ENCODE measurements around the gene ARHGAP24.
"Not testable (repeated sequence)": the region's sequence is repeated elsewhere in the genome, so short reads cannot be mapped to it uniquely, and the experiment has no call there.

The ARHGAP24 gene

GRCh38 chr4:85482010-85482738 is 7.2 kb downstream of the ARHGAP24 start:
- no peak for DNase-seq (ENCODE audit: low spot score)

- DNase-seq (ENCODE audit: low spot score): no peak
Observed at GRCh38 chr4:85486425-85487086, 11.6 kb downstream of the ARHGAP24 start.

- no peak for DNase-seq (ENCODE audit: low spot score)
Observed at GRCh38 chr4:85488416-85488815, 13.5 kb downstream of the ARHGAP24 start.

- peak; percentile 33 for DNase-seq (ENCODE audit: low spot score)
Observed at GRCh38 chr4:85489273-85489981, 14.5 kb downstream of the ARHGAP24 start.

GRCh38 chr4:85491527-85491926 is 16.6 kb downstream of the ARHGAP24 start:
- no peak for DNase-seq (ENCODE audit: low spot score)

GRCh38 chr4:85492336-85492735 is 17.4 kb downstream of the ARHGAP24 start:
- DNase-seq (ENCODE audit: low spot score): no peak

- DNase-seq (ENCODE audit: low spot score): no peak
Observed at GRCh38 chr4:85495621-85496020, 20.7 kb downstream of the ARHGAP24 start.

GRCh38 chr4:85496126-85496849 is 21.3 kb downstream of the ARHGAP24 start:
- DNase-seq (ENCODE audit: low spot score): no peak

GRCh38 chr4:85496933-85497332 is 22.0 kb downstream of the ARHGAP24 start:
- no peak for DNase-seq (ENCODE audit: low spot score)

- peak; percentile 66 for DNase-seq (ENCODE audit: low spot score)
Observed at GRCh38 chr4:85498068-85498733, 23.3 kb downstream of the ARHGAP24 start.

- no peak for DNase-seq (ENCODE audit: low spot score)
Observed at GRCh38 chr4:85499573-85499972, 24.6 kb downstream of the ARHGAP24 start.

- no peak for DNase-seq (ENCODE audit: low spot score)
Observed at GRCh38 chr4:85500110-85500867, 25.3 kb downstream of the ARHGAP24 start.

- DNase-seq (ENCODE audit: low spot score): not testable (repeated sequence)
Observed at GRCh38 chr4:85501145-85501544, 26.2 kb downstream of the ARHGAP24 start.

GRCh38 chr4:85508654-85509053 is 33.7 kb downstream of the ARHGAP24 start:
- no peak for DNase-seq (ENCODE audit: low spot score)

- DNase-seq (ENCODE audit: low spot score): no peak
Observed at GRCh38 chr4:85509882-85510631, 35.1 kb downstream of the ARHGAP24 start.

- no peak for DNase-seq (ENCODE audit: low spot score)
Observed at GRCh38 chr4:85510632-85510984, 35.7 kb downstream of the ARHGAP24 start.

GRCh38 chr4:85512446-85513205 is 37.7 kb downstream of the ARHGAP24 start:
- DNase-seq (ENCODE audit: low spot score): no peak

GRCh38 chr4:85514117-85514516 is 39.2 kb downstream of the ARHGAP24 start:
- DNase-seq (ENCODE audit: low spot score): no peak

GRCh38 chr4:85514783-85515182 is 39.8 kb downstream of the ARHGAP24 start:
- DNase-seq (ENCODE audit: low spot score): no peak

GRCh38 chr4:85515701-85516100 is 40.8 kb downstream of the ARHGAP24 start:
- no peak for DNase-seq (ENCODE audit: low spot score)

Data from pons (tissue), 1 donor.